GM08714 (cell line): Measurements from ENCODE around the gene ROBO1.

Source experiments
- H3K4me3 ChIP-seq: fragments of 200-500 bp; sonication (Bioruptor generic); 2 replicates; pipeline ENCODE4 v1.5.1; 2014; ENCODE audit warnings: mild to moderate bottlenecking, low read length, inconsistent platforms
- ZNF274 ChIP-seq: IDR thresholded peaks from 2 replicates; pipeline ENCODE4 v1.6.1; 2012; ENCODE audit warnings: mild to moderate bottlenecking, low read depth, low read length

Gene ROBO1

DNA sequence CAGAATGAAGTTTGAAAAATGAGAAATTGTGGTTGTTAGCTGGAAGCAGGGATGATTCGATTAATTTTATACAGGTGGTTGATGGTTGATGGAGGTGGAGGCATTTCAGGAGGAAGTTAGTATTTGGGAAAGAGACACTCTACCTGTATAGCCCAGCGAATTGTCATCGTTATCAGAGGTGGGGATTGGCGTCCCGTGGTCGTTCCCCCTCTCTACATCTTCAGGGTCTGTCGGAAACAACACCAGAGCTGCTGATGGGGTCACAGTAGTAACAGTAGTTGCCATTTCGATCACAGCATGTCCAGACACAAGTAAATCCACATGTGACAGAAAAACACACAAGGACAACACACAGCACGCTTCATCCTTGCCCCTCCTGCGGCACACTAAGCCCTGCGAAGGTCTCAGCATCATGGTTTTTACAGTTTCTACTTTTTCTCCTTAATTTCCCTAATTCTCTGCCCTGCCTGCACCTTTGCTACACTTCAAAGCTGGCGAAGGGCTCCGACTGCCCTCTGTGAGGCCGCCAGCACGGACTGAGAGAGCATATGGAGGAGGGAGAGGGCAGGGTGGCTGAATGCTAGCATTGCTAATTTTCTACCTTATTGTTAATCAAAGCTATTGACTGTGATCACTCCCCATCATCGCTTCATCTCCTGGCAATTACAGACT is 642.3 kb downstream of the ROBO1 start:
- no peak for TF ChIP-seq ZNF274
- no peak overlapping the region for H3K4me3 ChIP-seq

DNA sequence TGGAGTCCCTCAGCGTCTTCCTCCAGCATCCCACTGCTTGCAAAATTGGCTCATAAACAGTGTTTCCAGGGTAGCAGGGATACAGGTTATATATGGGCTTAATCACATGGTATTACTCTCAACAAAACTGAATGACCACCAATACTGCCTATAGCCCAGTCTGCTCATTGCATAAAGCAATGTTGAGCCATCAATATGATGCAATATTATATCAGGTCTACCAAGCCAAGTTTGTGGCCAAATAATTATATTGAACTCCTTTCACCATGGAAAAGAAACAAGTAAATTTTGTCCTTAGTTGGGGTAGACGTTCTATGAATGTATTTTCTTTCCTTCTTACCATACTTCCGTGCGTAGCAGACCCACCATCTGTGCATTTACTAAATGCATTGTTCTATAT is 652.3 kb downstream of the ROBO1 start:
- TF ChIP-seq ZNF274, result no peak
- no peak overlapping the region for H3K4me3 ChIP-seq

DNA sequence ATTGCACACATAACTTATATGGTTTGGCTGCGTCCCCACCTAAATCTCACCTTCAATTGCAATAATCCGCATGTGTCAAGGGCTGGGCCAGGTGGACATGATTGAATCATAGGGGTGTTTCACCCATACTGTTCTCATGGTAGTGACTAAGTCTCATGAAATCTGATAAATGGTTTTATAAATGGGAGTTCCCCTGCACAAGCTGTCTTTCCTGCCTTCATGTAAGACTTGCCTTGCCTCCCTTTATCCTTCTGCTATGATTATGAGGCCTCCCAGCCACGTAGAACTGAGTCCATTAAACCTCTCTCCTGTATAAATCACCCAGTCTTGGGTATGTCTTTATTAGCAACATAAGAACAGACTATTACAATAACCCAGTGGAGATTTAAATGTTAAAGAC is 653.9 kb downstream of the ROBO1 start:
- TF ChIP-seq ZNF274, result no peak
- H3K4me3 ChIP-seq, result no peak overlapping the region

DNA sequence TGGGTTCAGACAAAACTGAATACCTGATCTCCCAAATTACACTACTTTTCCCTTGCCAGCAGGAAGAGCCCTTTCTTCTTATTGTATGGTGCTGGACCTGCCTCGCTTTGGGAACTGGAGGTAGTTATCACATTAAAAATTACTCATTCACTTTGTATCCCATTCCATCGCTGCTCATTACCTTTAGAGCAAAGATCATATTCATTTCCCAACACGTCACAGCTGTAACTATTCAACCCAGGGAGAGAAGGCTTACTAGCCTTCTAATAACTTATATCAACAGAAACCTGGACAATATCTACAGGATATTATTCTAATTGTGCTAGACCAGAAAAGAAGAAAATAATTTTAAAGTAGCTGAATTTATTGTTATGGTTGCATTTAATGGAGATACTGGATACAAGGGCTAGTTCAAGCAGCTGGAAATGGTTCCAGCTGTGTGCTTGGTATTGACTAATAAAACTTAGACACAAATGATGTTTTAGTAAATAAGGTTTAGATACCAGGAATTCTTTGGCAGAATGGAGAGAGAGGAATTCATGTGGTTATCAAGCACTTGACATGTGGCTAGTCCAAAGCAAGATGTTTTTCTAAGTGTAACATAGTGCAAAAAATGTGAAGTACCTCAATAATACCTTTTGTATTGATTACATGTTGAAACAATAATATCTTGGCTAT is 656.3 kb downstream of the ROBO1 start:
- TF ChIP-seq ZNF274, result no peak
- H3K4me3 ChIP-seq, result no peak overlapping the region

DNA sequence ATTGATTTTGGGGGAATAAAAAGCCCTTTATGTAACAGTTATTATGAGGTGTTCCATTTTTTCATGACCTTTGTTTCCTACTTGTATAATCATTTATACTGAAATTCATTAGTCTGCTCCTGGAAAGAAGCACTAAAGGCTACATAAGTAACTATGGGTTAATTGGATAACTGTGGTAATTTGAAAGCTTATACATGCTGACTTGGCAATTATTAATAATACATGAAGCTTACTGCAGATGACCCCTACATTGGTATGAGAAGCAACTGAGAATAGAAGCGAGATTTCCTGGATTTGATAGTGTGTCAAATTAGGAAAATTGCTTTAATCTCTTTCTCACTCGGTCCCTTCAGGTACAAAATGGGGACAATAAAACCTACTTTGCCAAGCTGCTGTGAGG is 658.0 kb downstream of the ROBO1 start:
- no peak for TF ChIP-seq ZNF274
- no peak overlapping the region for H3K4me3 ChIP-seq

DNA sequence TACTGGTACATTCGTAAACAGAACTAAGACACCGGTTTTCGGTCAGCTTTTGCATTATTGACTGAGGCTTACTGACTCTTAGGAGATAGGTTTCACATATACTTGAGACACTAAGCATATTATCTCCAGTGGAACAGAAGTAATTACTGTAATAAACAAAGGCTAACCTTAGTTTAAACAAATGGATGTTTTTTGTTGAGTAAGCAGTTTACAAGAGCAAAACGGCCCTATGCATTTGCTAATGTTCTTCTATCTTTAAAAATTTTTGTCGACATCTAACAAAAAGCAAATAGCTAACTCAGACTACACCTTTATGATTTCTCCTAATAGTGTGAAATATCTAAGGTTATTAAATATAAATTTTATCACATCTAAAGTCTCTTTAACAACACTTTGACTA is 664.5 kb downstream of the ROBO1 start:
- no peak overlapping the region for H3K4me3 ChIP-seq
- TF ChIP-seq ZNF274, result no peak

DNA sequence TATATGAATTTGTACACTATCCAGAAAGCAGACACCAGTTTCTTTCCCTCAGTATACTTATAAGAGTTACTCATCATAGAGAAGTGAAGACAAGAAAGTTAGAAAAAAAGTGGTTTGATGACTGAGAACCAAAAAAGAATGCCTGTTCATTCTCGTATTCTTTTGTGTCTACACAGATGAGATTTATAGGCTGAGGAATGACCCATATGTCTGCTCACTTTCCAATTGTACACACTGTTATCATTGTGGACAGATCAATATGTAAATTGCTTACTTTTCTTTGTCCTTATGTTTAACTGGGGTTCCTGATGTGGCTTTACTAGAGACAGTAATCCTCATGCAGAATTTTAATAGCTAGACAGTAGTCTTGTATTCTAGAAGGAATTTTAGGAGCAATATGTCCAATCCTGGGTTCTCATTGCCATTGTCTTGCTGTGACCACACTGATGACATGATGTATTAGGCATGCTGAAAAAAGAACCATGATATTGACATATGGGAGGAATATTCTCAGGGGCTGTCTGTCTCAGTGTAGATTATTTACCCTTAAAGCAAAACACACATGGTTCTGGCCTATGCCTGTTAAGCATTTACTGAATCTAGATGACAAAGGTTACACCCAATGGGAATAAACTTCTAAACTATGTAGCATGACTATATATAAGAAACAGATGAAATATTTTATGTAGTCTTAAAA is 669.7 kb downstream of the ROBO1 start:
- no peak overlapping the region for H3K4me3 ChIP-seq
- no peak for TF ChIP-seq ZNF274

DNA sequence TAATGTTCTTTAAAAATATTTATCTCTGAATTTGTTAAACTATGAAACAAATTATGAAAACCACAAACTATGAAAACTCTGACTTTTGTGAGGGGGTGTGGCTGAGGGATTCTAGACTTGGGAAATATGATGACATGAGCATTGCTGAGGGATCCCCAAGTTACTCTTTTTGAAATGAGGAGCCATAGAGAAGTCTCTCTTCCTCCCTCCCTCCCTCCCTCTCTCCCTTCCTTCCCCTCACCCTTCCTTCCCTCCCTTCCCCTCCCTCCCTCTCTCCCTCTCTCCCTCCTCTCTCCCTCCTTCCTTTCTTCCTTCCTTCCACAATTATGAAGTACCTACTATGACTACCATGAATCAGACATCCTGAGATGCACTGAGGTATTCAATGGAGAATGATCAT is 673.1 kb downstream of the ROBO1 start:
- TF ChIP-seq ZNF274, result no peak
- no peak overlapping the region for H3K4me3 ChIP-seq

DNA sequence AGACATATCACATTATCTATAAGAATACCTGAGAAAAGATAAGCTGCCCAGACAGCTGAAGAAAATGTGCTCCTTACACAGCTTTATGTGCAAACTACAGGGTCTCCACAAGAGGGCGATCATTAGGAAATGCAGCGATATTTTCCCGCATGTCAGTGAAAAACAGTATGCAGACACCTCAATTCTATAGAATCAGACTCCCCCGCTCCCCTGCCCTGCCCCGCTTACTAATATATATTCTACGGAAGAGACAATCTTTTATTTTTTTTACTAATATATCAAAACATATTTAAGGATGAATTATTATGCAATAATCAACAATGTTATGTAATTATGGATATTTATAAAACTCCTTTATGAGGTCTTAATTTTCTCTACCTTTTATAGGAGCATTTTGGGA is 681.3 kb downstream of the ROBO1 start:
- TF ChIP-seq ZNF274, result no peak
- no peak overlapping the region for H3K4me3 ChIP-seq

DNA sequence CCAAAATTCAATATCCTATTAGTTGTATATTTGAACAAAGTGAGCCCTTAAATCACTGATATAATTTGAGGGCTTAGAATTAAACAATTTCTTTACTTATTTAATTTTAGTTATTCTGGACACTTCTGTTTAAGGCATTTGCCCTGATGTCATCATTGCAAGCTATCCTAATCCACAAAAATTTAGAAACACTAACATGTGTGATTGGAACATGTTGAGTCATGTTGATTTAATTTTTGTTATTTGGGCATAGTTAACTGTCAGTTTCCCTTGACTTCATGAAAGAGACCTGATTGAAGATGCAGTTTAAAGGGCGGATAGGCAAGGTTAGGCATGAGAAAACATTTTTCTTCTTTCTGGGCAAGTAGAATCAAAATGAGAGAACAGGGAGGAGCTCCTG is 682.6 kb downstream of the ROBO1 start:
- no peak for TF ChIP-seq ZNF274
- H3K4me3 ChIP-seq, result no peak overlapping the region

DNA sequence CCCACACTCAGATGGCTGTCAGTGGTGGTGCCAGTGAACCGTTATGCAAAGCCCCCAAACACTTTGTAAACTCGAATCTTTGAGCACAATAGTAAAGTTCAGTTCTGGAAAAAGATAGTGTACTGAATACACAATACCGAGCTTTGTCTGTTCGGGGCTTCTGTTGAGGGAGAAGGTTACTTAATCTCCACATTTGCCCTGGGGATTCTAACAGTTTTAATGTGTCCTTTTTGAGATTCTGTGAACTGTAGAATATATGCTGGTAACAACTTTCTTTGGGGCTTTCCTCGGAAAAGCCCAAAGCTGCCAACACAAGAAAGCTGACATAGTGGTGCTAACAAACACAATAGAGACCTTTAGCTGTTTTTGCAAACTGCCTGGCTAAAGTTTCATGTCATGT is 686.5 kb downstream of the ROBO1 start:
- H3K4me3 ChIP-seq, result no peak overlapping the region
- TF ChIP-seq ZNF274, result no peak

DNA sequence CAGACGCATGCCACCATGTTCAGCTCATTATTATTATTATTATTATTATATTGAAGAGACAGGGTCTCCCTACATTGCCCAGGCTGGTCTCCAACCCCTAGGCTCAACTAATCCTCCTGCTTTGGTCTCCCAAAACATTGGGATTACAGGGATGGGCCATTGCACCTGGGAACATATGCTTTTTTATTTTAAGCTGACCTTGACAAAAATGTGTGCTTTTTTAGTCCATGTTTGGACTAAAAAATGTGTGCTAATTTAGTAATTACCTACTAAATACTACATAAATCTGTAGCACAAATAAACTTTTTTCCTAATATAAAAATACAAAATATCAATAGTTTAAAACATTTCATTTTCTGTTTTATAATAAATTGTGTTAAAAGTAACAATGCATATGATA is 693.2 kb downstream of the ROBO1 start:
- no peak for TF ChIP-seq ZNF274
- H3K4me3 ChIP-seq, result no peak overlapping the region

DNA sequence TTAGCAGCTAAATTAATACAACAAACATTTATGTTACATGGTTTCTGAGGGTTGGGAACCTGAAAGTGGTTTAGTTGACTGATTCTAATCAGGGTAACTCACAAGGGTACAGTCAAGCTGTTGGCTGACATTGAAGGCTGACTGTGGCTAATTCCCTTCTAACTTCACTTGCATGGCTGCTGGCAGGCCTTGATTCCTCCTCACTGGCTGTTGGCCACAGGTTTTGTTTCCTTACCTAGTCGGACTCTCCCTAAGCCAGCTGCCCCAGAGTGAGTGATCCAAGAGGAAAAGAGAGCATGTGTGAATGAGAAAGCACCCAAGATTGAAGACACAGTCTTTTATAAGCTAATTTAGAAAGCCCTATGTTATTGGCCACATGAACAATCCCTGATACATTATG is 700.1 kb downstream of the ROBO1 start:
- TF ChIP-seq ZNF274, result no peak
- no peak overlapping the region for H3K4me3 ChIP-seq

DNA sequence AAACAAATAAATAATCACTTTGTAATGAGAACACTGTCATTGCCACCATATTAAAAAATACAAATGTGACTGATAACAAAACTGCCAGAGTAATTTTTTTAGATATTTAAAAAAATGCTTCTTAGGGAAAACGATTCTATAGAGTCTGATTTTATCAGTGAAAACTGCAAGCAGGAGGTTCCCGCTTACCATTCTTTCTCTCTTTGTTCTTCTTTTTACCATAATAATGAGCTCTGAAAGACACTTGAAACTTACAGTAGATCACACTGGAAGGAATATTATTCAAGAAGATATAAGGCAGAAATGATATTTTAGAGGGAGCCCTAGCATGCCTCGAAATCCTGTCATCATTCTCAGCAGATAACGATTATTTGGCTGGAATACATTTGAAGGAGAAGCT is 701.3 kb downstream of the ROBO1 start:
- H3K4me3 ChIP-seq, result no peak overlapping the region
- no peak for TF ChIP-seq ZNF274

DNA sequence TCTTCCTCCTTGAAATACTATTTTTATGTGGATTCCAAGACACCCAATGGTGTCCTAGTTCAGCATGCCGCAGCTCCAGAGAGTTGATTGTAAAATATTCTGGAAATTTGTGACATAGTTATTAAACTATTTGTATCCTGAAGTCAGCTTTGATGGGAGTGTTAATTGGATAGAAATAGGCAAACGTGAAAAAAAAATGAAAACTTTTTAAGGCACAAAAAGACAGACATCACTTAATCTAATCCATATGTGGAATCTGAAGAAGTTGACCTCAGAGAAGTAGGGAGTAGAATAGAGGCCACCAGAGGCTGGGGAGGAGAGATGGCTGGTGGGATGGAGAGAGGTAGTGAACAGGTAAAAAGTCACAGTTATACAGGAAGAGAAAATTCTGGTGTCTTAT is 704.2 kb downstream of the ROBO1 start:
- H3K4me3 ChIP-seq, result no peak overlapping the region
- no peak for TF ChIP-seq ZNF274

DNA sequence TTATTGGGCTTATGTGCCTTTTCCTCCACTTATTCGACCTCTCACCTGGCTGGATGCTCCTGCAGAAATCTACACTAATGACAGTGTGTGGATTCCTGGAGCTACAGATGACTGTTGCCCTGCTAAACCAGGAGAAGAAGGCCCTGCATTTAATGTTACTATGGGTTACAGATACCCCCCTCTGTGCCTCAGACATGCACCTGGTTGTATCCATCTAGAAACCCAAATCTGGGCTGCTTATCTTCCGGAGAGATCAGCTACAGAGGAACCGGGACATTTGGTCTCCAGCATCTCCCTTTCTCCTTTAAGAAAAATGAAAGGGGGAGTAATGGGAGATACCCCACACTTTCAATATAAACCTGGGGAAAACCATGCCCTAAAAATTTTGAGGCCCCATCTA is 710.0 kb downstream of the ROBO1 start:
- no peak for TF ChIP-seq ZNF274
- no peak overlapping the region for H3K4me3 ChIP-seq
